Measurements from ENCODE around the gene PPM1G.

The PPM1G gene

GRCh38 chr2:27390822-27391679, 18.3 kb downstream of the PPM1G start:
- peaks cover 30% of the 10 kb centered on the region for H3K36me3 ChIP-seq
- no peaks in the 10 kb centered on the region for H3K4me1 ChIP-seq
- H3K9me3 ChIP-seq = no peaks in the 10 kb centered on the region
- no peak for TF ChIP-seq CTCF (IDR thresholded peaks at IDR 0.05; ENCODE audit: low read depth, low read length)
- DNase-seq = no peak
- H3K27me3 ChIP-seq = no peaks in the 10 kb centered on the region
- H3K4me3 ChIP-seq (ENCODE audit: low read depth, low read length) = no peak overlapping the region

GRCh38 chr2:27381577-27382181, 27.7 kb downstream of the PPM1G start:
- Histone ChIP-seq H3K4me1 (no peaks in the 10 kb centered on the region), H3K4me3 (ENCODE audit: low read depth, low read length) (peak overlapping the region; percentile 92), H3K36me3 (peaks cover 68% of the 10 kb centered on the region), H3K27me3 (no peaks in the 10 kb centered on the region), H3K9me3 (no peaks in the 10 kb centered on the region)
- no peak for DNase-seq
- no peak for TF ChIP-seq CTCF (IDR thresholded peaks at IDR 0.05; ENCODE audit: low read depth, low read length)

GRCh38 chr2:27380626-27381545, 28.5 kb downstream of the PPM1G start, which contains the start of gene ZNF513:
TSS of gene ZNF513 (minus strand) at chr2:27380734. CDS start at chr2:27380526, 208 bp downstream.
- H3K36me3 ChIP-seq = peaks cover 70% of the 10 kb centered on the region

GRCh38 chr2:27379836-27380625, 29.4 kb downstream of the PPM1G start:
- H3K36me3 ChIP-seq = peaks cover 70% of the 10 kb centered on the region
- peak overlapping the region; percentile 92 for H3K4me3 ChIP-seq (ENCODE audit: low read depth, low read length)
- no peaks in the 10 kb centered on the region for H3K27me3 ChIP-seq
- no peak for DNase-seq
- H3K9me3 ChIP-seq = no peaks in the 10 kb centered on the region
- TF ChIP-seq CTCF (IDR thresholded peaks at IDR 0.05; ENCODE audit: low read depth, low read length) = no peak
- H3K4me1 ChIP-seq = no peaks in the 10 kb centered on the region

More at GRCh38 chr2:27380626-27381545, 28.5 kb downstream of the PPM1G start, which contains the start of gene ZNF513:
- peak within 1 kb of the TSS; percentile 92 for H3K4me3 ChIP-seq (ENCODE audit: low read depth, low read length)
- TF ChIP-seq CTCF (IDR thresholded peaks at IDR 0.05; ENCODE audit: low read depth, low read length) = no peak
- H3K9me3 ChIP-seq = no peaks in the 10 kb centered on the region
- H3K27me3 ChIP-seq = no peaks in the 10 kb centered on the region
- H3K4me1 ChIP-seq = no peaks in the 10 kb centered on the region
- DNase-seq = peak; percentile 98

GRCh38 chr2:27379383-27379835, 30.0 kb downstream of the PPM1G start:
- no peaks in the 10 kb centered on the region for H3K9me3 ChIP-seq
- no peak for TF ChIP-seq CTCF (IDR thresholded peaks at IDR 0.05; ENCODE audit: low read depth, low read length)
- H3K36me3 ChIP-seq = peaks cover 67% of the 10 kb centered on the region
- no peaks in the 10 kb centered on the region for H3K27me3 ChIP-seq
- DNase-seq = no peak
- peak overlapping the region; percentile 92 for H3K4me3 ChIP-seq (ENCODE audit: low read depth, low read length)
- no peaks in the 10 kb centered on the region for H3K4me1 ChIP-seq

All from BE2C (cell line).